RWPE1 (cell line): Measurements from ENCODE around the gene GMEB2.

Source experiments
- CTCF ChIA-PET: fragments of 350-600 bp; sonication (Branson Sonifier 250); formaldehyde crosslinking; extraction: SDS; loops from one replicate; lab custom pipeline; 2021; lab: Yijun Ruan, JAX
- POLR2A ChIA-PET: fragments of 400-600 bp; formaldehyde crosslinking; extraction: SDS; loops from one replicate; lab custom pipeline; 2020; ENCODE audit warnings: antibody characterized with exemption; ENCODE audit not compliant: low non-redundant PET; lab: Yijun Ruan, JAX
- DNase-seq: peaks from one replicate; pipeline ENCODE4 v3.0.0; 2012; ENCODE audit warnings: low spot score
- H3K27ac ChIP-seq: fragments of 450-650 bp; 2 replicates; pipeline ENCODE4 v1.5.1; 2017
- CTCF ChIP-seq: fragments of 450-650 bp; conservative IDR thresholded peaks from 2 replicates; pipeline ENCODE4 v1.5.1; 2017; ENCODE audit warnings: low read depth, mild to moderate bottlenecking

The GMEB2 gene

GRCh38 chr20:63599396-63600050 is 27.4 kb downstream of the GMEB2 start:
- CTCF ChIA-PET: interaction anchor here (0.6 to 0.7 kb wide), 3 partner anchors 132 to 375 kb away, joined by 4 to 5 read pairs (median 4); no protein-coding TSS in a partner anchor
- no peak for TF ChIP-seq CTCF
- no peak overlapping the region for H3K27ac ChIP-seq
- POLR2A ChIA-PET: no interaction called here
- no peak for DNase-seq

- TF ChIP-seq CTCF: no peak
- H3K27ac ChIP-seq: peak overlapping the region; percentile 4; the same call in 1 of the 2 replicates
- CTCF ChIA-PET: interaction anchor here (0.6 to 0.7 kb wide), 3 partner anchors 18 to 181 kb away, joined by 3 to 5 read pairs (median 4); no protein-coding TSS in a partner anchor
- DNase-seq: no peak
- POLR2A ChIA-PET: no interaction called here
Observed at GRCh38 chr20:63598479-63599395, 28.2 kb downstream of the GMEB2 start.

GRCh38 chr20:63597651-63598478 is 29.0 kb downstream of the GMEB2 start:
- peak overlapping the region; percentile 4; the same call in 1 of the 2 replicates for H3K27ac ChIP-seq
- ChIA-PET CTCF (interaction anchor here (0.6 kb wide), 2 partner anchors 17 to 981 kb away, joined by 3 to 5 read pairs; no protein-coding TSS in a partner anchor), POLR2A (interaction anchor here (0.6 to 0.7 kb wide), 2 partner anchors 105 to 479 kb away, joined by 3 to 5 read pairs; no protein-coding TSS in a partner anchor)
- DNase-seq: no peak
- TF ChIP-seq CTCF: no peak

- no peak for DNase-seq
- TF ChIP-seq CTCF: no peak
- peak overlapping the region; percentile 2; the same call in 1 of the 2 replicates for H3K27ac ChIP-seq
- CTCF ChIA-PET: no interaction called here
- POLR2A ChIA-PET: no interaction called here
Observed at GRCh38 chr20:63596423-63596822, 30.5 kb downstream of the GMEB2 start.

- ChIA-PET CTCF (no interaction called here), POLR2A (no interaction called here)
- no peak for DNase-seq
- H3K27ac ChIP-seq: no peak overlapping the region
- no peak for TF ChIP-seq CTCF
Observed at GRCh38 chr20:63595416-63596127, 31.3 kb downstream of the GMEB2 start.
